Trophoblast cell (in vitro differentiated cells and primary cell): ENCODE results near the gene PPP1R12B.
"Not testable (repeated sequence)": the region's sequence is repeated elsewhere in the genome, so short reads cannot be mapped to it uniquely, and the experiment has no call there.

Experiments used
- DNase-seq, 2 donors: peaks; one replicate each; pipeline ENCODE4 v3.0.0-alpha.2; 2016
- H2AFZ ChIP-seq: 2 replicates; pipeline ENCODE4 v1.6.1; 2013; ENCODE audit warnings: low read length, moderate library complexity, mild to moderate bottlenecking; ENCODE audit not compliant: insufficient read depth, poor library complexity
- H2AK5ac ChIP-seq: 2 replicates; pipeline ENCODE4 v1.6.1; 2013; ENCODE audit warnings: mild to moderate bottlenecking, low read length
- H2BK120ac ChIP-seq: 2 replicates; pipeline ENCODE4 v1.6.1; 2013; ENCODE audit warnings: low read length, mild to moderate bottlenecking, moderate library complexity; ENCODE audit not compliant: insufficient read depth, poor library complexity
- H2BK12ac ChIP-seq: 2 replicates; pipeline ENCODE4 v1.6.1; 2013; ENCODE audit warnings: mild to moderate bottlenecking, low read length, moderate library complexity
- H2BK5ac ChIP-seq: 2 replicates; pipeline ENCODE4 v1.6.1; 2013; ENCODE audit warnings: low read length, low read depth, moderate library complexity, mild to moderate bottlenecking; ENCODE audit not compliant: poor library complexity
- H3K14ac ChIP-seq: 2 replicates; pipeline ENCODE4 v1.6.1; 2013; ENCODE audit warnings: mild to moderate bottlenecking, low read length
- H3K18ac ChIP-seq: 2 replicates; pipeline ENCODE4 v1.6.1; 2013; ENCODE audit warnings: mild to moderate bottlenecking, low read length
- H3K23ac ChIP-seq: 2 replicates; pipeline ENCODE4 v1.6.1; 2013; ENCODE audit warnings: low read length
- H3K27ac ChIP-seq: 2 replicates; pipeline ENCODE4 v1.5.1; 2013; ENCODE audit warnings: low read depth, mild to moderate bottlenecking, inconsistent platforms, low read length, moderate library complexity
- H3K27me3 ChIP-seq: 2 replicates; pipeline ENCODE4 v1.6.1; 2013; ENCODE audit warnings: inconsistent platforms, mild to moderate bottlenecking, low read length, moderate library complexity; ENCODE audit not compliant: insufficient read depth
- H3K36me3 ChIP-seq, 2 experiments: 1 replicate in 1 of 2; 2 replicates in 1 of 2; pipeline ENCODE4 v1.6.1; 2013; ENCODE audit warnings: low read length in 2 of 2, mild to moderate bottlenecking in 2 of 2, moderate library complexity in 1 of 2; ENCODE audit not compliant: insufficient read depth in 2 of 2, control insufficient read depth in 1 of 2
- H3K4ac ChIP-seq: 2 replicates; pipeline ENCODE4 v1.6.1; 2013; ENCODE audit warnings: low read depth, mild to moderate bottlenecking, low read length, moderate library complexity
- H3K4me1 ChIP-seq, 2 experiments: 1 replicate in 1 of 2; 2 replicates in 1 of 2; pipeline ENCODE4 v1.6.1; 2013; ENCODE audit warnings: low read length in 2 of 2, mild to moderate bottlenecking in 2 of 2, moderate library complexity in 1 of 2; ENCODE audit not compliant: insufficient read depth in 2 of 2, control insufficient read depth in 1 of 2
- H3K4me2 ChIP-seq: 2 replicates; pipeline ENCODE4 v1.6.1; 2013; ENCODE audit warnings: inconsistent platforms, mild to moderate bottlenecking, low read length, moderate library complexity
- H3K4me3 ChIP-seq: 2 replicates; pipeline ENCODE4 v1.5.1; 2013; ENCODE audit warnings: mild to moderate bottlenecking, low read depth, low read length, inconsistent platforms
- H3K79me1 ChIP-seq: one replicate; pipeline ENCODE4 v1.6.1; 2013; ENCODE audit warnings: low read length
- H3K79me2 ChIP-seq: 2 replicates; pipeline ENCODE4 v1.6.1; 2013; ENCODE audit warnings: low read length, mild to moderate bottlenecking; ENCODE audit not compliant: control insufficient read depth, insufficient read depth, poor library complexity
- H3K9ac ChIP-seq: 2 replicates; pipeline ENCODE4 v1.6.1; 2013; ENCODE audit warnings: mild to moderate bottlenecking, low read length
- H3K9me3 ChIP-seq: 2 replicates; pipeline ENCODE4 v1.6.1; 2013; ENCODE audit warnings: low read depth, mild to moderate bottlenecking, control low read depth, inconsistent platforms, low read length; ENCODE audit not compliant: insufficient read depth
- H4K12ac ChIP-seq: 2 replicates; pipeline ENCODE4 v1.6.1; 2013; ENCODE audit warnings: low read depth, mild to moderate bottlenecking, low read length, moderate library complexity
- H4K8ac ChIP-seq: 2 replicates; pipeline ENCODE4 v1.6.1; 2013; ENCODE audit warnings: low read depth, mild to moderate bottlenecking, low read length, moderate library complexity
- H4K91ac ChIP-seq: one replicate; pipeline ENCODE4 v1.6.1; 2013; ENCODE audit warnings: low read depth, mild to moderate bottlenecking, low read length, moderate library complexity
- WGBS: extraction: QIAGEN DNeasy Blood & Tissue Kit; methylation state at CpG from one replicate; pipeline ENCODE4 v1.1.7; 2013; ENCODE audit warnings: missing lambda C conversion rate; ENCODE audit not compliant: insufficient read length, insufficient coverage; ENCODE audit errors: extremely low coverage; 5-methylcytosine and 5-hydroxymethylcytosine counted together

PPP1R12B gene

GRCh38 chr1:202466339-202466738 is 117.8 kb downstream of the PPP1R12B start:
- H3K14ac ChIP-seq, H3K36me3 ChIP-seq, H3K4me1 ChIP-seq, H3K4me2 ChIP-seq, H4K91ac ChIP-seq, H3K27me3 ChIP-seq, H3K4me3 ChIP-seq, H3K23ac ChIP-seq, H2BK120ac ChIP-seq, H4K8ac ChIP-seq, H2BK12ac ChIP-seq, H2BK5ac ChIP-seq, H3K79me2 ChIP-seq, H3K27ac ChIP-seq, H3K18ac ChIP-seq, H4K12ac ChIP-seq, H3K9ac ChIP-seq, H3K9me3 ChIP-seq, H3K79me1 ChIP-seq, H2AK5ac ChIP-seq, DNase-seq, H3K4ac ChIP-seq, H2AFZ ChIP-seq: not testable (repeated sequence)

GRCh38 chr1:202467381-202467780 is 118.9 kb downstream of the PPP1R12B start:
- H3K79me1 ChIP-seq, H3K27me3 ChIP-seq, H3K4ac ChIP-seq, H4K12ac ChIP-seq, H3K18ac ChIP-seq, H3K79me2 ChIP-seq, H2BK120ac ChIP-seq, H3K9ac ChIP-seq, H4K8ac ChIP-seq, DNase-seq, H3K4me3 ChIP-seq, H2BK5ac ChIP-seq, H3K4me2 ChIP-seq, H2AFZ ChIP-seq, H3K23ac ChIP-seq, H3K4me1 ChIP-seq, H3K36me3 ChIP-seq, H3K9me3 ChIP-seq, H3K27ac ChIP-seq, H3K14ac ChIP-seq, H2BK12ac ChIP-seq, H4K91ac ChIP-seq, H2AK5ac ChIP-seq: not testable (repeated sequence)
- WGBS: no CpG with 5 or more reads among the region's 3 CpGs

GRCh38 chr1:202468695-202469094 is 120.2 kb downstream of the PPP1R12B start:
- not testable (repeated sequence) for H2BK12ac ChIP-seq, H3K18ac ChIP-seq, H4K91ac ChIP-seq, H2BK120ac ChIP-seq, H3K79me2 ChIP-seq, H4K12ac ChIP-seq, H2AK5ac ChIP-seq, H3K9ac ChIP-seq, H3K4me2 ChIP-seq, H3K27me3 ChIP-seq, H3K79me1 ChIP-seq, H3K9me3 ChIP-seq, H3K4ac ChIP-seq, H3K36me3 ChIP-seq, H2AFZ ChIP-seq, H3K27ac ChIP-seq, H3K4me1 ChIP-seq, H3K4me3 ChIP-seq, H4K8ac ChIP-seq, H3K14ac ChIP-seq, H3K23ac ChIP-seq, H2BK5ac ChIP-seq
- peak in 1 of 2 donors; percentile 34 for DNase-seq
- no CpG with 5 or more reads among the region's 3 CpGs for WGBS

GRCh38 chr1:202469123-202469522 is 120.6 kb downstream of the PPP1R12B start:
- not testable (repeated sequence) for H2BK12ac ChIP-seq, H3K4me1 ChIP-seq, H3K9ac ChIP-seq, H3K79me2 ChIP-seq, H2BK5ac ChIP-seq, H4K91ac ChIP-seq, H3K36me3 ChIP-seq, H3K18ac ChIP-seq, H3K4me2 ChIP-seq, H3K9me3 ChIP-seq, H4K8ac ChIP-seq, H2AK5ac ChIP-seq, H4K12ac ChIP-seq, H3K27ac ChIP-seq, DNase-seq, H3K79me1 ChIP-seq, H3K27me3 ChIP-seq, H3K4me3 ChIP-seq, H3K4ac ChIP-seq, H3K23ac ChIP-seq, H3K14ac ChIP-seq, H2AFZ ChIP-seq, H2BK120ac ChIP-seq
- no CpG with 5 or more reads among the region's 1 CpG for WGBS

GRCh38 chr1:202471246-202471645 is 122.7 kb downstream of the PPP1R12B start:
- H4K91ac ChIP-seq: no peak overlapping the region
- H2AK5ac ChIP-seq: no peak overlapping the region
- H3K79me1 ChIP-seq: no peaks in the 10 kb centered on the region
- H3K18ac ChIP-seq: no peak overlapping the region
- H3K4me3 ChIP-seq: no peak overlapping the region
- peak in 1 of 2 donors; percentile 17 for DNase-seq
- no peak overlapping the region for H3K14ac ChIP-seq
- H3K4me1 ChIP-seq: no peaks in the 10 kb centered on the region
- no peak overlapping the region for H4K12ac ChIP-seq
- H3K23ac ChIP-seq: no peak overlapping the region
- no peaks in the 10 kb centered on the region for H3K79me2 ChIP-seq
- WGBS: no CpG with 5 or more reads among the region's 3 CpGs
- no peak overlapping the region for H2BK120ac ChIP-seq
- no peaks in the 10 kb centered on the region for H3K9me3 ChIP-seq
- no peak overlapping the region for H3K4me2 ChIP-seq
- H2AFZ ChIP-seq: no peak overlapping the region
- no peak overlapping the region for H2BK12ac ChIP-seq
- H3K36me3 ChIP-seq: no peaks in the 10 kb centered on the region
- H4K8ac ChIP-seq: no peak overlapping the region
- no peak overlapping the region for H3K4ac ChIP-seq
- H3K9ac ChIP-seq: no peak overlapping the region
- H3K27ac ChIP-seq: no peak overlapping the region
- no peak overlapping the region for H2BK5ac ChIP-seq
- H3K27me3 ChIP-seq: no peaks in the 10 kb centered on the region
